Esophagus muscularis mucosa (tissue), 3 donors: ENCODE measurements around the gene GPR15.

Experiments used
- POLR2A ChIP-seq: fragments of 450-650 bp; IDR thresholded peaks from one replicate; pipeline ENCODE4 v1.6.1; 2017; ENCODE audit warnings: antibody characterized with exemption, moderate library complexity, mild to moderate bottlenecking, low read depth
- TF ChIP-seq, protein P1 (sequence below), 3 experiments: fragments of 200-600 bp in 2 of 3; fragments of 450-650 bp in 1 of 3; sonication (generic) in 2 of 3; IDR thresholded peaks; one replicate each; pipeline ENCODE4 v1.5.1; 2017 to 2019; ENCODE audit warnings: antibody characterized with exemption in 3 of 3, mild to moderate bottlenecking in 2 of 3, moderate library complexity in 1 of 3

- TF ChIP-seq, protein P1, sequence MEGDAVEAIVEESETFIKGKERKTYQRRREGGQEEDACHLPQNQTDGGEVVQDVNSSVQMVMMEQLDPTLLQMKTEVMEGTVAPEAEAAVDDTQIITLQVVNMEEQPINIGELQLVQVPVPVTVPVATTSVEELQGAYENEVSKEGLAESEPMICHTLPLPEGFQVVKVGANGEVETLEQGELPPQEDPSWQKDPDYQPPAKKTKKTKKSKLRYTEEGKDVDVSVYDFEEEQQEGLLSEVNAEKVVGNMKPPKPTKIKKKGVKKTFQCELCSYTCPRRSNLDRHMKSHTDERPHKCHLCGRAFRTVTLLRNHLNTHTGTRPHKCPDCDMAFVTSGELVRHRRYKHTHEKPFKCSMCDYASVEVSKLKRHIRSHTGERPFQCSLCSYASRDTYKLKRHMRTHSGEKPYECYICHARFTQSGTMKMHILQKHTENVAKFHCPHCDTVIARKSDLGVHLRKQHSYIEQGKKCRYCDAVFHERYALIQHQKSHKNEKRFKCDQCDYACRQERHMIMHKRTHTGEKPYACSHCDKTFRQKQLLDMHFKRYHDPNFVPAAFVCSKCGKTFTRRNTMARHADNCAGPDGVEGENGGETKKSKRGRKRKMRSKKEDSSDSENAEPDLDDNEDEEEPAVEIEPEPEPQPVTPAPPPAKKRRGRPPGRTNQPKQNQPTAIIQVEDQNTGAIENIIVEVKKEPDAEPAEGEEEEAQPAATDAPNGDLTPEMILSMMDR (IDR thresholded peaks at IDR 0.05) = no peak
- no peak for TF ChIP-seq POLR2A
Measured at GRCh38 chr3:98560911-98561310, 29.1 kb downstream of the GPR15 start.
